Stimulated activated CD4-positive, alpha-beta T cell treated with anti-CD3 and anti-CD28 coated beads, Interleukin-12 subunit alpha, Interleukin-12 subunit beta, amount 100 ng/mL, for 4 hours (primary cell): Measurements from ENCODE around the gene NPAS3.

Experiments used
- DNase-seq: peaks from one replicate; pipeline ENCODE4 v3.0.0-alpha.2; 2020

Gene NPAS3

DNA sequence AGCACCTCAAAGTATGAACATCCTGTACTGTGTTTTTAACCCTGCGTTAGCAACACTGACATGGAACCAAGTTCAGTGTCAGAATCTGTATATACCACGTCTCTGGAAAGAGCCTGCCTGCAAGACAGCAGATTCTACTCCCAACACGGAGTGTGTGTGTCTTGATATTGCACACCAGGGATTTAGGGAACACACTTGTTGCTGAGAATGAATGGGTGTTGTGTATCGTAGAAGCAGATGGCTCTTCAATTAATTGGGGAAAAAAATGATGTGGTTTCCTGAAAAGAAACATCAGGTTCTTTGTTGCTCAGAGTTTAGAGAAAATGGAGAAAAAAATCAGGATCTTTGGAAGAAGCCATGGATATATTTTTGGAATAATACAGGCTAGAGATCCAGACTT, 841.4 kb downstream of the NPAS3 start:
- DNase-seq = no peak

DNA sequence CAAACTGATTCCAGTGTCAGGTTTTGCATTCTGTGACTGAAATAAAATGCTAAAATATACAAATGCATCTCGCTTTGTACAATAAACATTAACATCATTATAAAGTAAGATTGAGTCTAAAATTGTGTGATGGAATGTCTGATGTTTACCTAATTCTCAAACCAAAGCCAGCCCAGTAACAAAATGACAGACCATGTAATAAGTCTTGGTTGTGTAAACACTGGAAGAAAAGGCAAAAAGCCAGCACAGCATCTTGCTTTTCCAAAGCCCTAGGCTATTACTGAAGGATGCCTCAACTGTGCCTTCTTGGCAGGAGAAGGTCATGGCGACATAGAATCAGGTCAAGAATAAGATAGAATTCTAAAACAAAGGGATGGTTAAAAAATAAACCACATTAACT, 842.6 kb downstream of the NPAS3 start:
- no peak for DNase-seq

DNA sequence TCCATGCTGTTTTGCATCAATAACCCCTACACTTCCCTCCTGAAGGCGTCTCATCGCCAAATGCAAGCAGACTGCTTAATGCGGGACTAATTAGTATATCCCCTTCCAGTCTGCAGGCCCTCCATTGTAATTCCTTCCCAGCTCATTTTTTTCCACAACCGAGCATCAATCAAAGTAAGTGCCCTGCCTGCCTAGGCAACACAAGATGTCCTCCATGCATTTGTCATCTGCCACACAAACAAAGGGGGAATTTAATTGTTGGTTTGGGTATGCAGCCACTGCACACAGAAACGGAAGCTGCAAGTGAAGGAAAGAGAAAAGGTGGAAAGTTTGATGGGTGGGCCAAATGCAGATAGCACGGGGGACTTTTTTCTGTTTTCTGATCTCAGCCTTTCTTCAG, 844.2 kb downstream of the NPAS3 start:
- no peak for DNase-seq

DNA sequence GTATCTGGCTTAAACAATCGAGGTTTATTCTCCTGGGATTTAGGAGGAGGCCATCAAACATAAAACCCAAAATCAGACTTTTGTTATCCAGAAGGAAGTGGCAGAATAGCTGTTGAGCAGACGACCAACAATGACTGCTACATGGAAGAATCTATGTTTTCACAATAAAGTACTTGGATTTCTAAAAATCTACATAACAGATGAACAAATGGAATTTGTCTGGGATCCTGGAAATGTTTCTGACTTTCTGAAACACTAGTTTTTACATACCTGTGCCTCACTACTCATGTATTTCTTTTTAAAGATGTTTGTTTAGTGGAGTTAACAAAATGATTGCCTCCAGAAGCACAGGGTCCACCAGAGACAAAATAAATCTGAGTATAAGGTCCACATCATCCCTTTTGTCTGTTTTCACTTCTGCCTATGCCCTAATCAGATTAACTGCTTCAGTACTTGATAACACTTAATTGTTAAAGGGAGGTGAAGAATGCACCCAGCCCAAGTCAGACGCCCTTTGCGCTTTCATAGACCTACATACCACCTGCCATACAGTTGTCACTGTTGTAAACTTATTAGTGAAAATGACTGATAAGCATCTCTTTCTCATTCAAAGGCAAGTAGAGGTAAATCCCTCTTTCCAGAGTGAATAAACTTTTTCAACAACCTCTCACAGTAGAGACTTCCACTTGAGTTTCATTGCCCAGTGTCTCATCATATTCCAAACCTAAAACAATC, 847.6 kb downstream of the NPAS3 start:
- no peak for DNase-seq

DNA sequence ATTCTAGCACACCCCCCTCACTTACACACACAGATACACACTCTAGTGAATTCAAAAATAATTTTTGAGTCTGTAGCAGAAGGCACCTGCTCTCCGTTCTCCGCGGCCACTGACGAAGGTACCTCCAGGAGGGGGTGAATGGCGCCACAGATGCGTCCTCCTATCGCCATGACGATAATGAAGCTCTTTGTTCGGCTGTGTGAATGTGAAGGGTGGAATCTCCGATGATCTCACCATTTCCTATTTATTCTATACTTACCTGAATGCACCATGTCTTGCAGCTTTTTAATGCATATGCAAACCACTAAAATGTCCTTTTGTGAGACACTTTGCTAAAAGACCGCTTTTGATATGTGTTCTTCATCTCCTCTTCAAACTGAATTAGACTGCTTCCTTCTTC, 849.5 kb downstream of the NPAS3 start:
- no peak for DNase-seq

DNA sequence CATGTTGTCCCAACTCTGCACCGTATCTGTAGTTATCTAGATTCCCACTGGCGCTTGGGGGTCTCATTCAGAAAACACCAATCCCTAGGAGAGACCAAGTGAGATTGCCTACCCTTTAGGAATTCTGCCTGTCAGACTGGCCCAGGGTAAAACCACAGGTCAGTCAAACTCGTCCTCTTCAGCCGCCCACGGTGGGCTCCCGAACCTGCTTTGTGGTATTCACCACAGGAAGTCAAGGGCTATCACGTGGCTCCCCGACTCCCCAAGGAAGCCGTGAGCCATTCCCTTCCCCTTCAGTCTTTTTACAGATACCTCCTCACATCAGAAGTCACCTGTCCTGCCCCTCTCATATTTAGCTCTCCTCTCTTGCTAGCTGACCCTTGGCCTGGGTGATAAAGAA, 852.3 kb downstream of the NPAS3 start:
- no peak for DNase-seq

DNA sequence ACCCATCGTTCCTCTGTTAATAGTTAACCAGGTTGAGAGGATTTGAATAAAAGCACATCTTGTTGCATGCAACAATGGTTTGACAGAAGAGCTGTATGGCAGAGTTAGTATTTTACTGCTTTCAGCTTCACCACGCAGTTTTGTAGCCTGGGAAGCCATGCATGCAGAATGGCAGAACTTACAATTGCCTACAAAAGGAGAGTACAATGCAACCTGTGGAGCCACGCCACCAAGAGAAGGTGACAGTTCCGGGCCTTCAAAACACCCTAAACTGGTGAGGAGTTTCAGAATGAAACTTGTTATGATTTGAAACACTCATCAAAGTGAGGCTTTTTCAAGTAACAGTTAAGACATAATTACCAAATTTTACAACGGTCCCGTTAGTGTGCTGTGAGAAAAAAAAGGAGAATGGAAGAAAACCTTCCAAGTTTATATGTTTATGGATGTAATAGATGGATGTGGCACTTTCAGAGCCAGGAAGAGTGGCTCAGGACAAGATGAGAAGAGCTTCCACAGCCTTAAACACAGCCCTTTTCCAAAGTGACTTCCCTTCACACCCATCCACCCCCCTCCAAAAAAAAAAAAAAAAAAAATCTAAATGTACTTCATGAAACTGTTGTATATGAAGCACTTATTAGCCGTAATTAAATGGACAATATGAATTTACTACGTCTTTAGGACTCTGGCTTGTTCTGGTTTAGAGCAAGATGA, 853.5 kb downstream of the NPAS3 start:
- DNase-seq = no peak

DNA sequence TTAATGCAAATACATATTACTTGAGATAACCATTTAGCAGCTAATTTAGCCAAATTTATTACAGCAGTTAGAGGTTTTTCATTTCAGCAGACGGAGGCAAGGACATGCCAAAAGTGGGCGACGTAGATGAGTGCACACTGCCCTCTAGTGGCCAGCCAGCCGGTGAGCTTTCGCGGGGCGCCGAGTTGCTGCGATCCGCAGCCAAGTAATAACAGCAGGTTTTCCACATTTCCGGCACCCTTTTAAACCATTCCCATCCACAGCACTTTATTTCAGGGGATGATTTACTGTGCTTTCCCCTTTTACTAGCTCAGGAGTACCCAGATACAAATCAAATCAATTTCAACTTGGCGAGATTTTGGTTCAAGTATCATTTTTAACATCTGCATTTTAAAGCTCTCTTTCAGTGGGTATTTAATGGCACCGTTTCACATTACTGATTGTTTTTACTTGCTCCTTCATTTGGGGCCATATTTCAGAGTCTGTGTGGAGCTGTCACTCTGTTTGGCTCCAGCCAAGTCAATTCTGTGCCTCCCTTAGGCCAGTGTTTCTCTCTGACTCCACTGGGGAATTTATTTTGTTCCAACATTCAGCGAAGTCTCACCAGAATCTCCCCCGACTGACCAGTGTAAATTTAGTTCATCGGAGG, 854.2 kb downstream of the NPAS3 start:
- peak; percentile 71 for DNase-seq

DNA sequence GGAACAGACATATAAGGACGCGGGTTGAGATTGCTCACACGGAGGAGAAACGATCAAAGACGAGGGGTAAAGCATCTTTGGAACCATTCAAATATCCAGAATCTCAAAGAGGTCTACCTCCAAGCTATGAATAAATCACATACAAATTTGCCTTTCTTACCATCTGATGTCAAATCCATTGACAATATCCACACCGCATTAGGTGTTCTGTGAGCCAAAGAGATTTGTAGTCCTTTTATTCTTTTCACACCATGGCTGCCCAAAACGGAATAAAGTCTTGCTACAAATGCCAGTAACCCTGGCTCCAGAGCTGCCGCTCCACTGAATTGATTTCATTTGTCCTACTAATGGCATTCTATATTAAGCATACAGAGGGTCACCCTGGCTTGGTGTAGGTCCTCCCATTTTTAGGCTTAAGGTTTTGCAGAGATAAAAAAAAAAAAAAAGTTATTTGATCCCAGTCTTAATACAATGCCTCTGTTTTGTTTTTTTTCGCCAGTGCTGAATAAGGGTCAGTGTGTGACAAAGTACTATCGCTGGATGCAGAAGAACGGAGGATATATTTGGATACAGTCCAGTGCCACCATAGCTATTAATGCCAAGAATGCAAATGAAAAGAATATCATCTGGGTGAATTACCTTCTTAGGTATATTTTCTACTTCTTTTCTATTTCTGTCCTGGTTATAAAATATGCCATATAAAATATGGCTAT, 854.9 kb downstream of the NPAS3 start:
- DNase-seq = no peak

DNA sequence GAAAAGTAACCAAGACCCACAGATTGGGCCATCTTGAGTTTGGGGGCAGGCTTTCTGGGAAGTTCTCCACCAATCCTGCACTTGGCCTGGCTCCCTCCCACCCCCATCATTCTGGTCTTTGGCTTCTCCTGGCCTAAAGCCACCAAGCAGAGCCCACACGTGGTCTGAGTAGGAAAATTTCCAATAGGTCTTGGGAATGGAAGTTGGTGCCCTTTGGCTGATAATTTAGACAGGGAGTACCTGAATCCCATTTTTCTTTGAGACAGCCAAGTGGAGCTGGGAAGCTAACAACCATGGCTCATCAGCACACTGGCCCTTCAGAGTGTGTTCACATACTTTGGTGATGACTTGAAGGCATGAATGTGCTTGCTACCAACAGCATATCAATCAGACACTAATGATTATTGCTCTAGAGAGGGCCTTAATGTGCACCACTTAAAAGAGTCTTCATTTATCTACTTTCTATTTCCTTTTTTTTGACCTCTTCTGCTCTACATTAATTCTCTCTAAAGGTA, 856.2 kb downstream of the NPAS3 start:
- no peak for DNase-seq

DNA sequence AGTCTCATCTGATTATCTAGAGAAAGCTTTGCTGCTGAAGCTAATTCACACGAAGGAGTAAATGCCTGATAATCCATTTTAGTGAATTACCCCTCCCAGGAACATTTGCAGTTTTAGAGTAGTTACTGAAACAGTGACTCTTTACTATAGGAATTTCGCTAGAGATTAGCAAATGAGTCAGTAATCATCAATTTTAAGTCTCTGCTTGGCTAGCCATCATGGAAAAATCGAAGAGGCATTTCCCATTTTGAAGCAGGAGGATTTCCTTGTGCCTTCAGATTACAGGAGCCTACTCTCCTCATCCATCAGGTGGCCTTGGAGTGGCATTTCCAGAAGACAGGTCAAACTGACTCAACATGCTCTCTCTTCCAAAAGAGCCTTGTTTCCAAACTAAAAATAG, 857.7 kb downstream of the NPAS3 start:
- no peak for DNase-seq

DNA sequence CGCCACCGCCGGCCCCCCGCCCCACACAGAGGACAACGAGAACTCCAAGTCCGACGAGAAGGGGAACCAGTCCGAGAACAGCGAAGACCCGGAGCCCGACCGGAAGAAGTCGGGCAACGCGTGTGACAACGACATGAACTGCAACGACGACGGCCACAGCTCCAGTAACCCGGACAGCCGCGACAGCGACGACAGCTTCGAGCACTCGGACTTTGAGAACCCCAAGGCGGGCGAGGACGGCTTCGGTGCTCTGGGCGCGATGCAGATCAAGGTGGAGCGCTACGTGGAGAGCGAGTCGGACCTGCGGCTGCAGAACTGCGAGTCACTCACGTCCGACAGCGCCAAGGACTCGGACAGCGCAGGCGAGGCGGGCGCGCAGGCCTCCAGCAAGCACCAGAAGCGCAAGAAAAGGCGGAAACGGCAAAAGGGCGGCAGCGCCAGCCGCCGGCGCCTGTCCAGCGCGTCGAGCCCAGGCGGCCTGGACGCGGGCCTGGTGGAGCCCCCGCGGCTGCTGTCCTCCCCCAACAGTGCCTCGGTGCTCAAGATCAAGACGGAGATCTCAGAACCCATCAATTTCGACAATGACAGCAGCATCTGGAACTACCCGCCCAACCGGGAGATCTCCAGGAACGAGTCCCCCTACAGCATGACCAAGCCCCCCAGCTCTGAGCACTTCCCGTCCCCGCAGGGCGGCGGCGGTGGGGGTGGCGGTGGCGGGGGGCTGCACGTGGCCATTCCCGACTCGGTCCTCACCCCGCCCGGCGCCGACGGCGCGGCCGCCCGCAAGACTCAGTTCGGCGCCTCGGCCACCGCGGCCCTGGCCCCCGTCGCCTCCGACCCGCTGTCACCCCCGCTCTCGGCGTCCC, 861.3 kb downstream of the NPAS3 start:
- DNase-seq = no peak

DNA sequence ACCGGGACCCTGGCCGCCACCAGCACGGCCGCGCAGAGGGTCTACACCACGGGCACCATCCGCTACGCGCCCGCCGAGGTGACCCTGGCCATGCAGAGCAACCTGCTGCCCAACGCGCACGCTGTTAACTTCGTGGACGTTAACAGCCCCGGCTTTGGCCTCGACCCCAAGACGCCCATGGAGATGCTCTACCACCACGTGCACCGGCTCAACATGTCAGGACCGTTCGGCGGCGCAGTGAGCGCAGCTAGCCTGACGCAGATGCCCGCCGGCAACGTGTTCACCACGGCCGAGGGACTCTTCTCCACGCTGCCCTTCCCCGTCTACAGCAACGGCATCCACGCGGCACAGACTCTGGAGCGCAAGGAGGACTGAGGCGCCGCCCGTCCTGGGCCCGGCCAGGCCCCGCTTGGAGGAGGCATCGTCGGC, 862.1 kb downstream of the NPAS3 start:
- no peak for DNase-seq

DNA sequence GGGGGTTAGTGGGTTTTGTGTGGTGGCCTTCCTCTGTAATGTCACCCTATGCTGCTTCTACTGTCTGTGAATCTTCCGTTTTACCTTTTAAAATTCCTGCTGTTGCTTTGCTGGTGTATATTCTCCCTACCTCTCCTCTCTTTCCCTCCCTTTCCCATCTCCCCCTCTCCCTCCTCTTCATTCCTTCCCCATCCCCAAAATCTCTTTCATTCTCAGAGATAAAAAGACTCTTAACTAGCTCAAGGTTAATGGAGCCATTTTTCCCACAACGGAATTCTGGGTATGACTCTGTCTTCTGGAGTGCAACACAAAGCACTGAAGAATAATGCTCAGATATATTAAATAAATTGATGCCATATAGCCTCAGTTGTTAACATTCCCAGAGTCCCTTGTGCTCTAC, 864.1 kb downstream of the NPAS3 start:
- DNase-seq = no peak

DNA sequence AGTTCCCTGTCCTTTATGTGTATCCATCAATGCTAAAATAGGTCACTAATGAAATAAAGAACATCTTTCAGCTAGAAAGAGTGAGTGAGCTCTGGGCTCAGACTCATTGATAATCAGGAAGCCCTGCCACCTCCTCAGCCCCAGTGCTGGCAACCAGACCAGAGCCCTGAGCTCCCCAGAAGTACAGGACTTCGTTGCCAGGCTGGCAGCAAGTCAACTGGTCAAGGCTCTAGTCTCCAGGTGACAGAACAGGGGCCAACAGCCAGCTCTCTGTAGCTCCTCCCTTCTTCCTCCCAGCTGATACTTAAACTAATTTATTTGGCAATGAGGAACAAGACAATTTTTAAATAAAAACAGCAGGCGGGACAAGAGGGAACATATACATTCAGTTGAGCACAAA, 866.9 kb downstream of the NPAS3 start:
- DNase-seq = no peak

DNA sequence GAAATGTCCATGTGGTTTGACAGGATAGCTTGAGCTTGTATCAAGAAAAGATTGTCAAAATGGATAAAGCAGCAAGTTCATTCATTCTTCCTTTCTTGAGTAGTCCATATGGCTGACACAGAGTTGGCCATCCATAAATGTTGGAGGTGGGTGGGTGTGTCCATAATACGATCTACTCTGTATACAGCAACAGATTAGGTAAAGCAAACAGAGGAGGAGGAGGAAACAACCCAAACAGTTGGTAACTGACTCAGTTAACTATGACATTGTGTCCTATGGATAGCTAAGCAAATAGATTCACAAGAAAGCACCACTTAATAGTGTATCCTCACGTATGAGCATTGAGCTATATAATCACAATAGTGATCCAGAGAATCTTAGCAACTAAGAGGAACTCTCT, 868.2 kb downstream of the NPAS3 start:
- DNase-seq = no peak

DNA sequence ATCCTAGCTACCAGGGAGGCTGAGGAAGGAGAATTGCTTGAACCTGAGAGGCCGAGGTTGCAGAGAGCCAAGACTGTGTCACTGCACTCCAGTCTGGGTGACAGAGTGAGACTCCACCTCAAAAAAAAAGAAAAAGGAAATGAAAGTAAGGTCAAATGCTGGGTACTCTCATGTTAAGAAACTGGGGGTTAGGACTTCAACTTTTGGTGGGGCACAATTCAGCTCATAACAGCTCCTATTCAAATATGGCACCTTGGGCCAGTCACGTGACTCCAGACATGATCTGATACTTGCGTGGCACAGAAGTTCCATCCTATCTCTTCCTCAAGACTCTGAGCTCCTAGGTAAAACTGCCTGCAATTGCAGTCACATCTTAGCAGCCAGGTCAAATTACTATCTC, 869.5 kb downstream of the NPAS3 start:
- DNase-seq = no peak

DNA sequence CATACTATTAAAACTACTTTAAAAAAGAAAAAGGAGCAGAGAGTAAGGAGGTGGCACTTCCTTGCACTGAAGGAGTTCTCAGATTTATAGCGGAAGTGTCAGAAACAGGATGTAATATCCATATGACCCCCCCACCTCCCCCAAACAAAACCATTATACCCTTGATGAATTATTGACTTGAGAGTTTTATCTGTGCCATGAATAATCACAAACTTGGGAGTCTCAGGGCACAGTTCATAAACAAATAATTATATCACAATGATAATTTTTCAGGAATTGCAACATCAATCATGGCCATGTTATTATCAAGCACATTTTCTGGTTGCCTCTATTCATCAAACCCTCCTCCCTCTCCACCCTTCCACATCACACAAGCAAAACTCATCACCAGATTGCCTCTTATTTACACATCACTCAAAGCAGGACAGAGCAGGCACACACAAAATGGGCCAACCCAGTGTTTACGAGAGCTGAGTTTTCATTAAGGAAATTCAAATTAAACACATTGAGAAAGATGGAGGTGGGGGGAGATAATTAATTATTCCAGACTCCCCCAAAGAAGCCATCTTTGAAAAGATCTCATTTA, 870.8 kb downstream of the NPAS3 start:
- DNase-seq = no peak

DNA sequence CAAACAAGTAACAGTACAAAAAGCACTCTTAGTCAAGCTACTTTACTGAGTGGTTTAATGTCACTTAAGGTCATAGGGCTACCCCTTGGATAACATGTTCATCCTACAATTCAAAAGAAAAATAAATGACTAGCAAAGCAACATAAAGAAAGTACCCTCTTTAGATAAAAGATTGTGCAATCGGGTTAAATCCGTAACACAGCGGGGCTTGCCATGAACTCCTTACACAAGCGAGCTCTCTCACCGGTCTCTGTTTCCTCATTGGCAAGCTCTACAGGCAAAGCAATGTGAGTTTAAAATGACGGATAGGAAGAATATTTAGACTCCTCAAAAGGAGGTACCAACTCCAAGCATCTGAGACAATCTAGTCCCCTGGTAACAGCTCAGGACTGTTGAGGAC, 871.6 kb downstream of the NPAS3 start:
- DNase-seq = no peak

DNA sequence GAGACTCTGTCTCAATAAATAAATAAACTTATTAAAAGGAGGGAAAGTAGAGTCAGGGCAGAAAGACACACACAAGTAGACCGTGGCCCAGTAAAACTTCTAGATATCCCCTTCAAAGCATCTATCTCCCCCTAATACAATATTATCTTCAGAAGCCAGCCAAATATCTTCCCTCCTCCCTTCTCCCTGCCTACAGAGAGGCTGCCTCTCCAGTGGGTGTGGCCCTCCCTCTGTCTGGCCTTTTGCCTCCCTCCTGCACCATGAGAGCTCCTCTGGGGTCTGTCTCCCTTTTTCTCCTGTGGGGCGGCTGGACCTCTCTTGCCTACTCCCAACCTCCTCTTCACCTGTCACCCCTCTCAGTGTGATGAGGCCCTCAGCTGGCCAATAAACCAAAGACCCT, 873.0 kb downstream of the NPAS3 start:
- DNase-seq = no peak

DNA sequence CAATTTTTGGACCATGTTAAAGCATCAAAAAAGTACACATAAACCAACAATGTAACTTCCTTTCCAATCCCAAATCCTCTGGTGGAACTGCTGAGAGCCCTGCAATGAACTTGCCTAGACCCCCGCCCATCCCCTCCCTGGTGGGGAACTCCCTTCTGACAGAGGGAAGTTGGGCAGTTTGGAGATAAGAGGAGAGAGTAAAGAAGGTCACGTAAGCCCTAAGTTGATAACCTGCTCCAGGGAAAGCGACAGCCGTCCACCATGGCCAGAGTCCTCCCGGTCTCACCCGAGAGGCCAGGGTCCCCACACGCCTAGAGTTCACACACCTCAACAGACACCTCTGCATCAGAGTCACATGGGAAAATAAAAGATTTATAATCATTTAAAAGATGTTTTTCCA, 873.5 kb downstream of the NPAS3 start:
- DNase-seq = no peak

DNA sequence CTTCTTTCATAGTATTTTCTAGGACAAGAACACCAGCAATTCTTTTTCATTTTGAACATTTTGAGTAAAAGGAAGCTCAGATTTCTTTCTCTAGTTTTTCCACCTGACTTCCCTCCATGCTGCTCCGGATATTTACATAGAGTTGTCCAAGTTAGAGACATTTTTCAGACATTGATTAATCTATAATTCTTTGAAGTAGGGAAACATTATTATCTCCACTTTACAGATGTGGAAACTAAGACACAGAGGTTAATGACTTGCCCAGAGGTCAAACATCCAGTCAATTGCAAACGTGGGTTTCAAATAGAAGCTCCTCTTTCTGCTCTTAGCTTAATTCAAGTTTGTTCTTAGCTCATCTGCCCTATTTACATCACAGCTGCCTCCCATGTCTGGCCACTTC, 873.9 kb downstream of the NPAS3 start:
- no peak for DNase-seq
